Measurements from ENCODE around the gene CSRNP3.

Gene CSRNP3

DNA sequence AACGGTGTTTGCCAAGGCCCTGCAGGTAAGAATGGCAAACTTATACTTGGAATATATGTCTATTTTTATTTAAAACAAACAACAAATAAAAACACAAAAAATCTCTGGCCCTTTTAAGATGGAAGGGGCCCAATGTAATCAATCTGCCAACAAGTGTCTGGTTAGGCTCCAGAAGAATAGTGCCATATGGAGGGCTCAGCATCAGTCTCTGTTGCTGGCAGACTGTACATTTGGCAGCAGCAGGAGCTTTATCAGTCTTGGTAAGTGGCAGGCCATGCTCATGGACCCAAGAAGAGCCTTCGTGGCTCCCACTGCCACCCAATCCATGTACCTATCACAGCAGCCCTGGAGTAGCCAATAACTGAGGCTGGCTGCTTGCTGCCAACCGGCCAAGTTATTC lies 223.4 kb downstream of the CSRNP3 start:
- DNase-seq: no peak

DNA sequence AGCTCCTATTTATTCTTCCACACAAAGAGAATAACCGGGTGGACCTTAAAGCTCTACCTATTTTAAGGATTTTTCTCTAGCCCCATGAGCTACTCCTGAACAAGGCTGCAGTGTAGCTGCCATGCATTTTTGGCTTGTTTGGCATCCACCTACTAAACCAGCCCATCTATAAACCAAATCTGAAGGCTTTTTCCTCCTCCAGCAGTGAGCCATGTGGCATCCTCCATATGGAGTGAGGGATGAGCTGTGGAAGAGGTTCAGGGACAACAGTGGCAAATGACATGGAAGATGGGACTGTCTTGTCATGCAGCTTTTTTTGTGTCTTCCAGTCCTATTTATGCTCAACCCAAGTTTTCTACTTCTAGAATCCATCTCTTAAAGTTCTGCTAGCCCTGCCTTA lies 224.3 kb downstream of the CSRNP3 start:
- no peak for DNase-seq

DNA sequence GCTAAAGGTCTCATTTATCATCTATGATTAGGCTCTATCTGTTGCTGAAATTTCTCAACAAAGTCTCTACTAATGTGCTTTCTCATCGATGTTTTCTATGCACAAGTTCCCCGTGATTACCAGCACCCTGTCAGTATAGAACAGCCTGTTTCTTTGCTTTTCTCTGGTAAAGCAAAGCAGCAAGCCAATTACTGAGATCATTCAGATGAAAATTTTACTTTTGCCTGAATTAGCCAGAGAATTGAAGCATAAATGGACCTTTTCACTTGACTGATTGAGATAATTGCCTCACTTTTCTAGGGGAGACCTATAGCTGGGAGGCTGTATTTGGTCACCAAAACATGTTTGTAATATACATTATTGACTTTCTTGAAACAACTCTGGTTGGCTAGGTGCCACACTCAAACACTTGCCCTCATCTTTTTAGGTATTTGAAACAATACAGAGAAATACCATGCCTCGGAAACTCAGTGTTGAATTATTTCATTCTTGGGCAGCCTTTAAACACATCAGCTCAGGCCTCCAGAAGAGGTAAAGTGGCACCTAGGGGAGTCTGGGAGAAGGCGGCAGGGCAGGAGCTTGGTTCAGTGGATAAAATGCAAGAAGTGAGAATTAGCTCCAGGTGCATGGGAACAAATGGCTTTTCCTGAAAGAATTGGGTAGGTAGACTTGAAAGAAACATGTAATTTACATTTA lies 228.4 kb downstream of the CSRNP3 start:
- DNase-seq: peak; percentile 57

DNA sequence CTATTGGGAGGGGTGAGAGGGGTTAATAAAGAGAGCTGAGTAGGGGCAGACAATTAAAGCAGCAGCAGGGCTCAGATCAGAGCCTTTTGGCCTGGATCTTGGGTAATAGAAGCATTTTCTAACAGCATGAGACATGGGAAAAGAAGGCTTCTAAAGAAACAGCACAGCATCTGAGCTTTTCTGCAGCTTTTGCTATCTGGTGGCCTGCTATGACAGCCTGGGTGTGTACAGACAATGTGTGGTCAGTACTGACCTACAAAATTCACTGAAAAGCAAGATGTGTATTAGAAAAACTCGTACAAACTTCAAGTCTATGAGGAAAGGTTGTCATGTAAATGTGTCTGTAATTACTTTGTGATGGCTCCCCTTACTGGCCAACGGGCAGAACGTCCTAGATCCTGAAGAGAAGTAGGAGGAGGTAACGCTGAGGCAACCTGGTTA lies 229.0 kb downstream of the CSRNP3 start:
- peak; percentile 47 for DNase-seq

DNA sequence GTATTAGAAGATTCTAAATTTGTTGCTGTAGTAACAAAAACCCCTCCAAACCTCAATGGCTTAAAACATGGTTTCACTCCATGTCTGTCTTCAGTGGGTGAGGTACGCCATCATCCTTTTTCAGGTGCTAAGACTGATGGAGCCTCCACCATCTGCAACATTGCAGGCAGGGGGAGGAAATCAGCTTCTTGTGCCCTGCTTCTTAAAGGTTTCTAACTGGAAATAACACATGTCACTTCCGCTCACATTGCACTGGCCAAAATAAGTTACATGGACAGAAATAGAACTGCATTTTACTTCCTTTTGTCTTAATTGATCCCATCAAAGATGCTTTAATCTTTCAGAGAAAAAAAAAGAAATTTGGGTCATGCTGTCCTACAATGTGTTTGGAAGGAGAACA lies 230.4 kb downstream of the CSRNP3 start:
- DNase-seq: no peak

DNA sequence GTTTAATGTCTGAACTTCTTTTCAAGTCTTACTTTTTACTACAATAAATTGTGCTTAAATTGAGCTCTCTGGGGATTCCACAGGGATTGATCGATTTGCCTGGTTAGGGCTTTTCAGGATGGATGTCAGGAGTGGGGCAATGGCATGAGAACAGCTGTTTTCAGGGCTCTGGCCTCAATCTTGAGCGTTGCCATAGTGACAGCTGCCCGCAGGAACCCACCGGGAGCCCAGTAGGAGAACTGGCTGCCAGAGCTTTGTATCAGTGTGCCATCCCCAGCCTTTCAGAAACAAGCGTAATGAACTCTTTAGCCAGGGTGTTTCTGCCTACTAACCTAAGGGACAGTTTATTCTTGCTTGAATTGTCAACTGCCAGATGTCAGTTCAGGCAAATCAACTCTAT lies 231.0 kb downstream of the CSRNP3 start:
- no peak for DNase-seq

DNA sequence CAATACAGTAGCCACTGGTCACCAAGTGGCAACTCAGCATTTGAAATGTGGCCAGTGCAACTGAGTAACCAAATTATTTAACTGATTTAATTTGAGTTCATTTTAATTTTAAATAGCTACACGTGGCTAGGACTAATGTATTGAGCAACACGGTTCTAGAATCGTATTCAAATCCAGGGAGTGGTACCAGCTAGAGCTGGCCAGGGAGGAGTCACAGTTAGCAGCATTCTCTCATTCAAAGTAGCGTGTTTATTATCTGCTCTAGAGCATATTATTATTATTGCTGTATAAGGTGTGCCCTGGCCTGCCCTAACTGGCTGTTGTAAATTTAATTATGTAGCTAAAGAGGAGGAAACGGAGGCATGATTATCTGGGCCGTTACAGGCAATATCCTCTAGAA lies 231.6 kb downstream of the CSRNP3 start:
- DNase-seq: no peak

DNA sequence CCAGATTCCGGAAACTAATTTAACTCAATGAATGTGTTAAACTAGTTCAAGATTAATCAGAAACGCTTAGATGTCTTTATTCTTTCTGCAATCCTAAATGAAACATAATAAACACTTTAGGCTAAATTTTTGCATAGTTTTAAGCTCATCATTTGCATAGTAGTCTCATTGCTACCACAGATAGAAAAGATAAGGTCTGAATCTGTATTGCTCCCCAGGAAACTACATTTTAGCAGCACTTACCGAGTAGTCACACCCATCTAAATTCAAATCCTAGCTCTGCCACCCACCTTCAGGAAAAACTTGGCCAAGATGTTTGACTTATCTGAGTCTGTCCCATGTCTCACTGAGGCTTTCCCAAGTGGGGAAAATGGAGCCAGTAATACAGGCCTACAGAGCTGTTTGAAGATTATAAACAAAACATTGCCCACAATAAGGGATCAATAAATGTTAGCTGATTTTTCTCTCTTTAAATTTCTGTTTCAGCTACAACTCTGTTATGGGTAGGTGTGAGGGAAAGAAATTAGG lies 237.5 kb downstream of the CSRNP3 start:
- DNase-seq: no peak

DNA sequence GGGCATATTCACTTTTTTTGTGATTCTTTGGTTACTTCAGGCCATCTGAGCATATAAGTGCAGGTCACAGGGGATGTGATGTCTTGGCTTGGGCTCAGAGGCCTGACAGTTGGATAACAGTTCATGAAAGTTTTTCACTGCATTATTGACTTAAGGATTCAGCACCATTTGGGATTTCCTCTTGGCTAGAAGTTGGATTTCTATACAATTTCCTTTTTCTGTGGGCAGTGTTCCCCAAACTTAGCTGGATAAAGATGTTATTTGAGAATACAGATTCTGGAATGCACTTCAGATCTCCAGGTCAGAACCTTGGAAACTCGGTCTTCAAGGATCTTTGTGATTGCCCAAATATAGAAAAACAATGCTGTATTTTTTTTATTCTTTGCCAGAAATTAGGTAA lies 246.6 kb downstream of the CSRNP3 start:
- no peak for DNase-seq

DNA sequence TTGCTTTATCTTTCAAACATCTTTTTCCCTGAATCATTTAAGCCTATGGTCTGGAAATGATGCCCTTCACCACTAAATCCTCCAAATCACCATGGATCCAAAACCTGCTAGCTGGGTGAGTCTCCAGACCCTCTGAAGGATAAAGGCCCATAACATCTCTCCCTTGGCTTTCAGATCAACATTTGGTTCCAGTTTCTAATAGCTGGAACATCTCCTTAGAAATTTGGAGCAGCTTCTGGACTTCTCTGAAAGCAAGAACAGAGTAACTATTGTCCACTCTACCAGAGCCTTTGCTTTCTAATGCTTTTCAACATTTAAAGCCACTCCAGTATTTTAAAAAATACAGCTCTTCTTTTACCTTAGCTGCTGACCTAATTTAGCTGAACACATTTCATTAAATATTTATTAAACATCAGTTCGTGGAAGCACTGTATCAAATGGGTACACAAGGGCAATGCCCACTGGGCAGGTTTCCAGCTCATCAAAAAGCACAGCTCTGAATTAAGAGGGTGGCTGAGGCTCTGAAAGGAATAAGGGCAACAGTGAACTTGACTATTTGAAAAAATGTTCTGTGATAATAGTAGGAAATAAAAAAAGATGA lies 249.2 kb downstream of the CSRNP3 start:
- no peak for DNase-seq

DNA sequence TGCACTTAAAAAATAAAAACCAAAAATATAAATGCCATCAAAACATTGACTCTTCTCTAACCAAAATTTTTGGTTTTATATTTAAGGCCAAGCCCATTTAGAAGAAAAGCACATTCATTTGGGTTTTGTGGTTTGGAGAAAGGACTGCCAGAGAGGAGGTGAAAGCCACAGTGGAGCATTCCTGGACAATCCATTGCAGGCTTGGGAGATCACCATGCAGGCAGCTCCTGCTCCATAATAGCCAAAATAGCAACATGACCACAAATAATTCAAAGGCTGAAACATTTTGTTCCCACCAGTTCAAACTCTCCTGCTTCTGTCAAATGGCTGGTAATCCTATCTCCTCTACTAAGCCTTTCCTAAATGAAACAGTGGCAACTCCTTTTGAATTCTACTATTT lies 251.0 kb downstream of the CSRNP3 start:
- DNase-seq: no peak

DNA sequence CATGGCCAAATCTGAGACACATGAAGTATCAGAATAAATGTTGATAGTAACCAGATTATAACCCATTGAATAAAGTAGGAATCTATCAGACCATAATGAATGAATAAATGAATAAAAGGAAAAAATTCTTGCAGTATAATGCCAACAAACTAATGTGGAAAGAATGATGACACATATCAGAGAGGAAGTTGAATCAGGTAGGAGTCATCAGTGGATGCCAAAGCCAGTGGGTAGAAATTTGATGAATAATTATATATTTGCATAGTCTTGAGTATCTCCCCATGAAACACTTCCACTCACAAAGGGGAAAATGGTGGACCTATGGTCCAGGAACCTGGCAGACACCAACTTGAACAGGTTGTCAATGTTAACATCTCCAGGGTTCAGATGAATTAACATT lies 255.9 kb downstream of the CSRNP3 start:
- DNase-seq: no peak

All from NCI-H1105 (cell line).